NCI-H69 (cell line): Measurements from ENCODE around the gene DISP2.
A peak's percentile ranks its signal among the peaks of the same experiment; 100 is the strongest.

Experiments used
- DNase-seq: peaks from one replicate; lab custom pipeline; 2025; lab: John Stamatoyannopoulos, UW

Gene DISP2, protein sequence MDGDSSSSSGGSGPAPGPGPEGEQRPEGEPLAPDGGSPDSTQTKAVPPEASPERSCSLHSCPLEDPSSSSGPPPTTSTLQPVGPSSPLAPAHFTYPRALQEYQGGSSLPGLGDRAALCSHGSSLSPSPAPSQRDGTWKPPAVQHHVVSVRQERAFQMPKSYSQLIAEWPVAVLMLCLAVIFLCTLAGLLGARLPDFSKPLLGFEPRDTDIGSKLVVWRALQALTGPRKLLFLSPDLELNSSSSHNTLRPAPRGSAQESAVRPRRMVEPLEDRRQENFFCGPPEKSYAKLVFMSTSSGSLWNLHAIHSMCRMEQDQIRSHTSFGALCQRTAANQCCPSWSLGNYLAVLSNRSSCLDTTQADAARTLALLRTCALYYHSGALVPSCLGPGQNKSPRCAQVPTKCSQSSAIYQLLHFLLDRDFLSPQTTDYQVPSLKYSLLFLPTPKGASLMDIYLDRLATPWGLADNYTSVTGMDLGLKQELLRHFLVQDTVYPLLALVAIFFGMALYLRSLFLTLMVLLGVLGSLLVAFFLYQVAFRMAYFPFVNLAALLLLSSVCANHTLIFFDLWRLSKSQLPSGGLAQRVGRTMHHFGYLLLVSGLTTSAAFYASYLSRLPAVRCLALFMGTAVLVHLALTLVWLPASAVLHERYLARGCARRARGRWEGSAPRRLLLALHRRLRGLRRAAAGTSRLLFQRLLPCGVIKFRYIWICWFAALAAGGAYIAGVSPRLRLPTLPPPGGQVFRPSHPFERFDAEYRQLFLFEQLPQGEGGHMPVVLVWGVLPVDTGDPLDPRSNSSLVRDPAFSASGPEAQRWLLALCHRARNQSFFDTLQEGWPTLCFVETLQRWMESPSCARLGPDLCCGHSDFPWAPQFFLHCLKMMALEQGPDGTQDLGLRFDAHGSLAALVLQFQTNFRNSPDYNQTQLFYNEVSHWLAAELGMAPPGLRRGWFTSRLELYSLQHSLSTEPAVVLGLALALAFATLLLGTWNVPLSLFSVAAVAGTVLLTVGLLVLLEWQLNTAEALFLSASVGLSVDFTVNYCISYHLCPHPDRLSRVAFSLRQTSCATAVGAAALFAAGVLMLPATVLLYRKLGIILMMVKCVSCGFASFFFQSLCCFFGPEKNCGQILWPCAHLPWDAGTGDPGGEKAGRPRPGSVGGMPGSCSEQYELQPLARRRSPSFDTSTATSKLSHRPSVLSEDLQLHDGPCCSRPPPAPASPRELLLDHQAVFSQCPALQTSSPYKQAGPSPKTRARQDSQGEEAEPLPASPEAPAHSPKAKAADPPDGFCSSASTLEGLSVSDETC (N-terminal part only)

DNA sequence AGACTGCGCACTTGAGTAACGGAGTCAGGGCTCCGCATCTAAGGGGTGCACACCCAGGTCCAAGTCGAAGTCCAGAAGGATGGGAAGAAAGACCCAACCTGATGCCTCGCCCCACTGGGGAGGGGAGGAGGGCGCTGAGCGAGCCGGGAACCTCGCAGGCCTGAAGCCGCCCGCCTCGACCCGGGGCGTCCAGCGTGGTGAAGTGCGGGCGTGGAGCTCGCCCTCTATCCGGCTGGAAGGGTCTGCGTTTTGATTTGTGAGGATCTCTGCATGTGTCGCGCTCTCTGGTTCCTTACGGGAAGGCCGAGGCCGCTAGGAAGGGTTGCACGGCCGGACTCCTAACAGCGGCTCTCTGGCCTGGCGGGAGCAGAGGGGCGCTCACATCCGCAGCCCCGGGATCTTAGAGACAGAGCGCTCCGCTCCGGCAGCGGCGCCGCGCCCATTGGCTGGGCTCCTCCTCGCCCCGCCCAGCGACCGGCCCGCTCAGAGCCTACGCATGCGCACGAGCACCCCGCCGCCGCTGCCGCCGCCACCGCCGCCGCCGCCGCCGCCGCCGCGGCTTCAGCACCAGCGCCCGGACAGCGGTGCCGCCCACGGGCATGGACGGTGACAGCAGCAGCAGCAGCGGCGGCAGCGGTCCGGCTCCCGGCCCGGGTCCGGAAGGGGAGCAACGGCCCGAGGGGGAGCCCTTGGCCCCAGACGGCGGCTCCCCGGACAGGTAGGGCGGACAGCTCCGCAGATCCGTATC lies at the start of gene DISP2:
DISP2 (plus strand) TSS at position 497 of the 748 bp plus-strand sequence; CDS start at position 600, 103 bp downstream.
- peak; percentile 95 for DNase-seq

DNA sequence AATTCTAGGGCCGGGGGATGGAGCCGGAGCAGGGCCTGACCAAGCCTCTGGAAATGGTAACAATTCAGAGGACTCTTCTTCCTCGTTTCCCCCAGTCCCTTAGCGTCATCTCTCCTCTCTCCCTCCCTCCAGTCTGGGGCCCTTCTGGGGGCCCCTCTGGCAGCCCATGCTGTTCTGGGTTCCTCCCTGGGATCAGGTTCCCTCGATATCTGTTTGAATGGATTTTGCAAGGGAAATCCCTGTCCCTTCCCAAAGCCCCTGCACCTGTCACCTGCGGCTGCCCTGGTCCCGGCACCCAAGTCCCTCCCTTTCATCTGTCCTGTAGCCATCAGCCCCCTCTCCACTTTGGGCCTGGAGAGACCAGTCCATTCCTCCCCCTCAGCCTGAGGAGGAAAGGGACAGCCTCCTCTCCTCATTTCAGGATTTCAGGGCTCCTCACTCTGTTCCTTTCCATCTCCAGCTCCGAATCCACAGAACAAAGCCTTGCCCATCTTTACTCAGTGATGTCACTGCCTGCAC lies 48.6 kb upstream of the DISP2 start:
- DNase-seq = no peak

DNA sequence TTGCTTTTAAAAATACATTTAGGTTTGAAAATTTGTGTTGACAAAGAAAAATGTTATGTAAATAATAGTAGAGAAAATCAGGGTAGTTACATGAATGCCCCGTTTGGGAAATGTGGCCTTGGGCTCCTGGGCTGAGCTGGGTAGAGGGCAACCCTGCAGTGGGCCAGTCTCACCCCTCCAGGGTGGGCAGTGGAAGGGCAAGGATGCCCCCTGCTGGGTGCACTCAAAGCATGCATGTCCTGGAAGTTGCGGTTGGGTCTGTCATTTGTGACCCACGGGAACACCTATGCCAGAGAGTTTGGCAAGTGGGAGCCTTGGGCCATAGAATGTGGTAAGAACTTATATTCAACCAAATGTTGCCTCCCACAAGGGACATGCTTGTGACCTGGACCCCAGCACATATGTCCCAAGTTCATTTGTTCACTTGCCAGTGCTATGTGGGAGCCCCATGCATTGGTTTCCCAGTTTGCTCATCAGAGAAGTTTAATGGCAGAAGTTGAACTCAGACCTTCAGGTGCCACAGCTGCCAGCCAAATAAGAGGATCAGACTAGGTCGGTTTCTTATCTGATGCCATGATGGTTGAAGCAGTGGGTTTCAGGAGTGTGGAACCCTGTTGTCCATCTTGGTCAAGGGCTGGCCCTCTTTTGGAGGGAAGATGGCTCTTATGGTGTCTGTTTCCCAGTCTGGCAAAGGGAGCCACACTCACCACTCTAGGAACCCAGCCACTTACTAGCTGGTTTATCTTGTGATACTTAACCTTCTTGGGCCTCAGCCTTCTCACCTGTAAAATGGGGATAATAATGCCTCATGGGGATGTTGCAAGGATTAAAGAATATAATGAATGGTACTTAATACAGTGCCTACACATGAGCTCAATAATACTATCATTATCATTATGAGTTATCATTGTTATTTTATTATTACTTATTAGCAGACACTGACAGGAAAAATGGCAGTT lies 47.7 kb upstream of the DISP2 start:
- DNase-seq = peak; percentile 57

DNA sequence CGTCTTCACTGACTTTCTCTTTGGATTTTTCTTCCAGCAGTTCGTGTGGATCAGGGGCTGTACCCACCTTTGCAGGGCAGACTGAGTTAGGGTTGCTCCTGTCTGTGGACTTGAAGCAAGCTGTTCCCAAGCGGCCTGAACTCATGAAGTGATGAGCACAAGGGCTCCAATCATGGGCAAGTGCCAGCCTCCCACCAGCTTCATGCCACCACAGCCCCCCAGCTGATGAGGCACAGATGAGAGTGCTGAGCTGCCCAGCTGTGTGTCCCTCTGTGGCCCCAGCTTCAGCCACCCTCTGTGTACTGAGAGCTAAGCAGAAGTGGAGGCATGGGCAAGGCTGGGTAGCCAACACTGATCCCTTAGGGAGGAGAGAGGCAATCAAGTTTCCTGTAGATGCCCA lies 47.0 kb upstream of the DISP2 start:
- DNase-seq = no peak

DNA sequence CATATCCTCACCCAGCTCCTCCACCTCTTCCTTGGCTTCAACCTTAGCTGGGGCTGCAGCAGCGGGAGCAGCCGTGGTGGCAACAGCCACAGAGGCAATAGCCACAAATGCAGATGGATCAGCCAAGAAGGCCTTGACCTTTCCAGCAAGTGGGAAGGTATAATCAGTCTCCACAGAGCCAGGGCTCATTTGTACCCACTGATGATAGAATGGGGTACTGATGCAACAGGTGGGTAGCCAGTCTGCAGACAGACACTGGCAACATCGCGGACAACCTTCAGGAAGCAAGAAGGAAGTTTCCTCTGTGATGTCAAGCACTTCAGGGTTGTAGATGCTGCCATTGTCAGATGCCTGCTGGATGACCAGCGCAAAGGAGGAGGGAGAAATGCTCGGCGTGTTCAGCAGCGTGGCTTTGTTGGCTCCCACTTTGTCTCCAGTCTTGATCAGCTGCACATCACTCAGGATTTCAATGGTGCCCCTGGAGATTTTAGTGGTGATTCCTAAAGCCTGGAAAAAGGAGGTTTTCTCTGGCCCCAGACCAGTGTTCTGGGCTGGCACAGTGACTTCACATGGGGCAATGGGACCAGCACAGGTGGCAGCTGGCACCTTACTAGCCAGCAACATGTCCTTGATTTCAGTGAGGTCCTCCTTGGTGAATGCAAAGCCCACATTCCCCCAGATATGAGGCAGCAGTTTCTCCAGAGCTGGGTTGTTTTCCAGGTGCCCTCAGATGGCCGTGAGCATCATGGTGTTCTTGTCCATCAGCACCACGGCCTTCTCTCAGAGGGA lies 45.5 kb upstream of the DISP2 start:
- DNase-seq = no peak

DNA sequence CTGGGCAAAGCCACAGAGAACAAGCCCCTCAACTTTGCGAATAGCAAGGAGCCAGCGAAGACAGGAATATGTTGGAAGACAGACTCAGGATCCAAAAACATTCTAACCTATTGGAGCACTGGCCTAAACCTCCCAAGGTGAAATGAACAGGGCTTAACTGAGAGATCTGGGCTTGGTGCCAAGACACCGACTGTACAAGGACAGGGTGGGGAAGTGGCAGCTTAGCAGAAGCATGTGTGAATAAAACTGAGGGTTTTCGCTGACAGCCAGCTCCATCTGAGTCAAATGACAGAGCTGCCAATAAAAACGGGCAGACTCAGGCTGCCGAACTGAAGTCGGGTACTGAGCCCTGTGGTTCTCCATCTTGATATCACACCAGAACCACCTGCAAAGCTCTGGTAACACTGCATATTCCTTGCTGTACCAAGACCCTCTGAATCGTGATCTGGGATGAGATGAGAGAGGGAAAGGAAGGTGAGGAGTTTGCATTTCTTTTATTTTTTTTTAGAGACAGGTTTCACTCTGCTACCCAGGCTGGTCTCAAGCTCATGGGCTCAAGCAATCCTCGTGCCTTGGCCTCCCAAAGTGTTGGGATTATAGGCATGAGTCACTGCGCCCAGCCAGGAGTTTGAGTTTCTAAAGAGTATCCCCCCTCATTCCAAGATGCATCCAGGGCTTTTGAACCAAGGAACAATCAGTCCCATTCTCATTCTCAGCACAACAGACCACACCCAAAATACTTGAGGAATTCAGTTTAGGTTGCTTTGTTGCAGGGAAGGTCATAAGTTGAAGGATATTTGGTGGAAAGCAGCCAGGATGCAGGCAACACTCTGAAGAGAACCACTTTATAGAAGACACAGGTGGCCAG lies 44.3 kb upstream of the DISP2 start:
- DNase-seq = peak; percentile 96

DNA sequence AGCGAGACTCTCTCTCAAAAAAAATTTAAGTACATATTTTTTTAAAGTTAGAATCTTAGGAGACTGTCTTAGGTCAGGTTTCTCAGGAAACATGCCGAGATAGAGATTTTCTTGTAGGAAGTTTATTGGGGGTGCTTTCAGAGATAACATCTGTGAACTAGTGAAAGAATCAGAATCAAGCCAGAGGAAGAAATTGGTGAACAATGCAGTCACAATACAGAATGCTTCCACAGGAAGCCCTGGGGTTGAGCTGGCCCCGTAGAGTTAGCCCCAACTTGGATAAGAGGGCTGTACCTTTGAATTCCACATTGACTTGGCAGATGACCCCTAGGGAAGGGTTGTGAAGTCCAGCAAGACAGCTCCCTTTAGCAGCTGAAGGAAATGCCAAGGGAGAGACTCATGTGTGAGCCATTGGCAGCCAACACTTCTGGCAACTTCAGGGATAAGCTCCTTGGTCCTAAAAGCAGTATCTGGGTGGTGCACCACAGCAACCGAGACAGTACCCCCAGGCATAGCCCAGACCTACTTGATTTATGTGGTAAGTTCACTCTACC lies 43.2 kb upstream of the DISP2 start:
- DNase-seq = no peak

DNA sequence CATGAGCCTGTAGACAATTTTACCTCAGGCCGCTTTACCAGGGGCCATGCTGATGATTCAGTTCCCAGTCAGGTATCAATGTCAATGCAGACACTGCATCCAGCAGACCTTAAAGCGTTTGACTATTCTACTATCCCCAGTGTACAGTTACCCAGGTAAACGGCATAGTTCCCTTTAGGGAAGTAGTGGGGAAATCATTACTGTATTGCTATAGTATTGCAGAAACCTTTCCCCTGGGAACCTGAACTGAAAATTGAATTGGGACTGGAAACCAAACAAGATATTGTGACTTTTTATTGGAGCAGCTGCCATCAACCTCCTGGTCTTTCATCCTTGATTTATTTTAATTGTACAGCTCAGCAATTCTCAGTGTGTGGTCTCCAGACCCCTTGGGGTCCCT lies 41.1 kb upstream of the DISP2 start:
- peak; percentile 80 for DNase-seq

DNA sequence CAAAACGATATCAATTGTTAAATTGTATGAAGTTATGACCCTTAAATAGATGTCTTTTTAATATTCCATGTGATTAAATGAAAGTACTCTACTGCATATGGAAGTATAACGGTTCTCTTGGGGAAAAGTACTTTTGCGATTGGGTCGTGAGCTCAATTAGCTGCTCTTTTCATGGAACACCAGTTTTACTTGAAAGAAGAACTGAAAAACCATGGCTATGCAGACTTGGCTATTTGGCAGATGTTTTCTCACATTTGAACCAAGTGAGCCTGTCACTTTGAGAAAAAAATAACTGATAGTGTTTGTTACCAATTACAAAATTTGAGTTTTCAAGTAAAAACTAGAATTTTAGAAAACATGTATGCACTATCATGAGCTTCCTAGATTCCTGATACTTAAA lies 40.4 kb upstream of the DISP2 start:
- DNase-seq = no peak

DNA sequence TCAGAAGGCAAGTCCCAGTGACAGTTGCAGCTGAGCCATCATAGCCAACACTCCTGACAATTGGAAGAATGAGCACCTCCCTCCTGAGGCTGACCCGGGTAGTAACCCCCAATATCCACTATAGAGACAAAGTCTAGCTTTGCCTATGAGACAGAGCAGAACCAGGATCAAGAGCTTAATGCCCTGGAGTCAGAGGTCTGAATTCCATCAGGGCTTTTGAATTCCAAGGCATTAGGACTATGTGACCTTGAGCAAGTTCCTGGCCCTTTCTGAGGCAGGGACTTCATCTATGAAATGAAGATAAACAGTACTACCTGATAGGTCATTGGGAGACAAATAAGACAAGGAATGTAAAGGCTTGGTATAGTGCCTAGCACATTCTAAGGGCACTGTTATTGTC lies 37.6 kb upstream of the DISP2 start:
- no peak for DNase-seq

DNA sequence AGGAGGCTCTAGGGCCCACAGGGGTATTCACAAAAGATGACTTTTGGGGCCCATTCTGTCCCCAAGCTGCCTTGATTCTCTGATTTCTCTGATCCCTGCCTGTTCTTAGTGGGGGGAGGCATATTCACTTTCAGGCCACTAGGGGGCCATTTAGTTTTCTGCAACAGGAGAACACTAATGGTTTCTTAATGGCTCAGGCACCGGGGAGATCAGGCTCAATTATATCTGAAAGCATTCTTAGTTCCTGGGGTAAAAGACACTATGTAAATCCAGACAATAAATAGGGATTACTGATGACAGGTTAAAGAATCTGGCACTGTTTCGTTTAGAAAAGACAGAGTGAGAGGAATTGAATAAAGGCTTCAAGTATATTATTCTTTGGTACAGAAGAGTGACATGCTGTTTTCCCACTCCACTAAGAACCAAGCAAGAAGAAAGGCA lies 37.1 kb upstream of the DISP2 start:
- DNase-seq = peak; percentile 93

DNA sequence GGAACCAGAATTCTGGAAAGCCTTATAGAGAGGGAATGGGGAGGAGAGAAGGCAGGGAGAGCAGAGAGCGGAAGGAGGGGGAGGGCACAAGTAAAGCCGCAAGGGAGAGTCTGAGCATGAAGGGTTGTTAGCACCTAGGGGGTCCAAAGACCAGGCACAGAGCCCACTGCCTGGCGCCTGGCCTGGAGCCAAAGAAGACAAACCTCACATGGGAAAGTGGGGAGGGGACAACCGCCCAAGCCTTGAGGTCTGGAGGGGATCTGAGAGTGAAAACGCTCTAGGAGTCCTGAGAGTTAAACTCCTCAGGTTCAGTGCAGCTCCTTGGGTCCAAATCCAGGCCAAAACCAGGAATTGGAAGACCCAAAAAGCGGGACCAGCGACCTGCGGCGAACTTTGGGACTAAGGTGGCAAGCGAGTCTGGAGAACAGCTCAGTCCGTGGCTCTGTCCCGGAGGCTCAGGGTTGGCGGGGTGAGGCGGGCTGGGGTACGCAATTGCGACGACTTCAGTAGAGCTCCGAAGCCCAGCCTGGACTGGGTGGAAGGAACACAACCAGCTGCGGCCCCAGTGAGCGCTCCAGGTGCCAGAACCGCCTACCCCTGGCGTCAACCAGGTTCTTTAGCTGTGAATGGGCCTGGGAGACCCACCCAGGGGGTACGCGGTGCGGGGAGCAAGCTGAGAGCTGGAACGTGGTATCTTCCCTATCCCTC lies 35.3 kb upstream of the DISP2 start:
- DNase-seq = peak; percentile 92

DNA sequence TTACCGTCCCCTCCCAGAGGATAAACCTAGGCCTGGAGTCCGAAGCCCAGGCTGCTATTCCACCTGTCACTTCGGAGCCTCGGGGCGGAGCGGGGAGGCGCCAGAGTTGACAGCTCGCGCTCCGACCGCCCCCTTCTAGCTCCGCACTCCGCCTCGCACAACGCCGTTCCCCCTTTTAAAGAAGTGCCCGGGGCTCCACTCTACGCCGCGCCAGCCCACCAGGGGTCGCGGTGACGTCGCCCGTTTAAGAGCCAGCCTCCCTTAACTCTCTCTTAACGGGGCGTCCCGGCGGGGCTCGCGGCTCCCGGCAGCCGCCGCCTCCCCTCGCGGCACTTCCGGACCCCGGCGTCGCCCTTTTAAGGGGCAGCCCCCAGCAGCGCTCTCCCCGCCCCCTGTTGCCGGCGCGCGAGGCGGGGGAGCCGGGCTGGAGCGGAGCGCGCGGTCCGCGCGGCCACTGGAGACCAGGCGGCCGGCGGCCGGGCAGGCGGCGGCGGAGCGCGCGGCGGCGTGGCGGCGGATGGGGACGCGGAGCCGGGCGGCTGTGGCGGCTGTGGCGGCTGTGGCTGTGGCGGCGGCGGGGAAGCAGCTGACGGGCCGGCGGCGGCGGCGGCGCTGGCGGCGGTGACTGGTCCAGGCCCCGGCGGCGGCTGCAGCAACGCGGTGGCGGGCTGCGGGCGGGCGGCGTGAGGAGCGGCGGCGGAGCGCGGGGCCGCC lies 34.6 kb upstream of the DISP2 start, which contains the start of gene INAFM2:
INAFM2 (plus strand) TSS at position 454 of the 714 bp plus-strand sequence. CDS start 364 bp downstream, outside the sequence.
- peak; percentile 98 for DNase-seq

DNA sequence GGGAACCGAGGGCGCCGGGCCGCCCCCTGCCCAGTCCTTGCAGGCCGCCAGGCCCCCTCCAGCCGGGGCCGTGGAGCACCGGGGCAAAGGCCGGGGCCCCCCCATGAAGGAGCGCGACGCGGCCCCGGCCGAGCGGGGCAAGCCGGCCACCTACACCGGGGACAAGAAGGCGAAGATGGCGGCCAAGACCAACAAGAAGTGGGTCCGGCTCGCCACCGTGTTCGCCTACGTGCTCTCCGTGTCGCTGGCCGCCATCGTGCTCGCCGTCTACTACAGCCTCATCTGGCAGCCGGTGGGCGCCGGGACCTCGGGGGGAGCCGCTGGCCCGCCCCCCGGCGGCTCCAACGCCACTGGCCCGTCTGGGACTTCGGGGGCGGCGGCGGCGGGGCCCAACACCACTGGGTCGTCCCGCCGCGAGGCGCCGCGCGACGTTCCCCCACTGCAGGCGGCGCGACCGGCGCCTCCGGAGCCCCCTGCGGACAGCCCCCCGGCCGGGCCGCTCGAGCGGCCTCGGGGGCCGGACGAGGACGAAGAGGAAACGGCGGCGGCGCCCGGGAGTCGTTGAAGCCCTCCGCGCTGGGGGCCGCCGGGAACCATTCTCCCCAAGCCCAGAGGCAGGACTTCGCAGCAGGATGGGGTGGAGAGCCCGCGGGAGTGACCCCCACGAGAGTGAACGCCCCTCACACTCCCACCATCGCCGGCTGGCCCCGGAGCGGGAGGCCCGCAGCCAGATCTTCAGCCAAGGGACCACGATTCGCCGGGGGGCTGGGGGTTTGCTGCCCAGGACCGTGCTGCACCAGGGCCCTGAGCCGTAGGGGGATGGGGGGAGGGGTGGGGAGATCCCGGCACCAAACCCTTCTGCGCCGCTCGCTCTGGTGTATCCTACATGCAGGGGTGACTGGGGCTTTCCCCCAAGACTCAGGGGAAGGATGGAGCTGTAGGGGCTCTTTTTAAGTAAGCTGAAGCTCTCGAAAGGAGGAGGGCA lies 33.8 kb upstream of the DISP2 start:
- DNase-seq = peak; percentile 57

DNA sequence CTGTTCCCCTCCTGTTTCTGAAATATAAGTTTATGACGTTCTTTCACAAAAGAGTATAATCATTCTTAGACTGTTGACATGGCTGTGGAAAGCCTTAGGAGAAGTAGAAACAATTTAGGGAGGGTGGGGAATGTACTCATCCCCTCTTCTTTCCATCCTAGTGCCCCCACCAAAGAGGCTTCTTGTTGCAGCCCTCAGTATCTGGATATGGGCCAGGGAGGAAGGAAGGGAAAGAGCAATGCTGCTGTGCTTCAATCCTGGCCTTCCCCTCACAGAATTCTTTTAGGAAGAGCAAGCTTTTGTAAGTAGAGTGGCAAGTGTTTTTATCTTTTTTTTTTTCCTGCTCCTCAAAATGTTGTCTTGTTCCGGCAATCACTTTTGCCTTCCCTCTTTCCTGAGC lies 32.8 kb upstream of the DISP2 start:
- DNase-seq = peak; percentile 24
